Endothelial cell of umbilical vein (primary cell): Measurements from ENCODE around the gene DPP9.

Source experiments
- EZH2 ChIP-seq: IDR thresholded peaks from 2 replicates; pipeline ENCODE4 v1.6.1; 2012; ENCODE audit warnings: borderline replicate concordance, low read depth, mild to moderate bottlenecking, moderate library complexity, low read length, inconsistent platforms; ENCODE audit not compliant: severe bottlenecking
- GATA2 ChIP-seq: IDR thresholded peaks from 2 replicates; pipeline ENCODE4 v1.7.0; 2011; ENCODE audit warnings: low read depth, mild to moderate bottlenecking, moderate library complexity, mixed read lengths, low read length; ENCODE audit not compliant: insufficient read length, insufficient read depth
- JUN ChIP-seq: IDR thresholded peaks from 2 replicates; pipeline ENCODE4 v1.6.1; 2011; ENCODE audit warnings: borderline replicate concordance, low read depth; ENCODE audit not compliant: insufficient read length, insufficient read depth
- MAX ChIP-seq: IDR thresholded peaks from 2 replicates; pipeline ENCODE4 v1.6.1; 2011; ENCODE audit not compliant: insufficient read depth, insufficient read length
- MYC ChIP-seq: IDR thresholded peaks from one replicate; pipeline ENCODE4 v1.6.1; 2011; ENCODE audit warnings: mild to moderate bottlenecking, low read depth, low read length
- POLR2A ChIP-seq: IDR thresholded peaks from 2 replicates; pipeline ENCODE4 v1.6.1; 2012; ENCODE audit warnings: low read depth, mild to moderate bottlenecking, control low read depth, low read length
- POLR2AphosphoS5 ChIP-seq: IDR thresholded peaks from 2 replicates; pipeline ENCODE4 v1.6.1; 2012; ENCODE audit warnings: low read depth, mild to moderate bottlenecking, control low read depth, low read length, moderate library complexity; ENCODE audit not compliant: insufficient read depth
- TF ChIP-seq, protein P1 (sequence below), 2 donors: IDR thresholded peaks; 1 replicate in 1 of 2; 2 replicates in 1 of 2; pipeline ENCODE4 v1.5.1; 2011; ENCODE audit warnings: low read length in 2 of 2, mild to moderate bottlenecking in 2 of 2, moderate library complexity in 2 of 2, control low read depth in 1 of 2, inconsistent platforms in 1 of 2, low read depth in 1 of 2; ENCODE audit not compliant: insufficient read depth in 1 of 2; ENCODE audit errors: extremely low read depth in 1 of 2

- TF ChIP-seq, protein P1, sequence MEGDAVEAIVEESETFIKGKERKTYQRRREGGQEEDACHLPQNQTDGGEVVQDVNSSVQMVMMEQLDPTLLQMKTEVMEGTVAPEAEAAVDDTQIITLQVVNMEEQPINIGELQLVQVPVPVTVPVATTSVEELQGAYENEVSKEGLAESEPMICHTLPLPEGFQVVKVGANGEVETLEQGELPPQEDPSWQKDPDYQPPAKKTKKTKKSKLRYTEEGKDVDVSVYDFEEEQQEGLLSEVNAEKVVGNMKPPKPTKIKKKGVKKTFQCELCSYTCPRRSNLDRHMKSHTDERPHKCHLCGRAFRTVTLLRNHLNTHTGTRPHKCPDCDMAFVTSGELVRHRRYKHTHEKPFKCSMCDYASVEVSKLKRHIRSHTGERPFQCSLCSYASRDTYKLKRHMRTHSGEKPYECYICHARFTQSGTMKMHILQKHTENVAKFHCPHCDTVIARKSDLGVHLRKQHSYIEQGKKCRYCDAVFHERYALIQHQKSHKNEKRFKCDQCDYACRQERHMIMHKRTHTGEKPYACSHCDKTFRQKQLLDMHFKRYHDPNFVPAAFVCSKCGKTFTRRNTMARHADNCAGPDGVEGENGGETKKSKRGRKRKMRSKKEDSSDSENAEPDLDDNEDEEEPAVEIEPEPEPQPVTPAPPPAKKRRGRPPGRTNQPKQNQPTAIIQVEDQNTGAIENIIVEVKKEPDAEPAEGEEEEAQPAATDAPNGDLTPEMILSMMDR (IDR thresholded peaks at IDR 0.05; ENCODE audit: extremely low read depth in 1 of 2, insufficient read depth in 1 of 2, low read depth in 1 of 2, low read length in 2 of 2) = no peak
- no peak for TF ChIP-seq EZH2
- TF ChIP-seq POLR2A = no peak
- TF ChIP-seq MAX = no peak
- TF ChIP-seq POLR2AphosphoS5 = no peak
- TF ChIP-seq MYC = no peak
- TF ChIP-seq JUN = no peak
- no peak for TF ChIP-seq GATA2
These were observed 30.6 kb downstream of the DPP9 start for GRCh38 chr19:4693078-4693350.
